SU-DHL-6 (cell line): Measurements from ENCODE around the gene ZNF607.

Source experiments
- H2AFZ ChIP-seq: fragments of 200-600 bp; sonication (generic); 2 replicates; pipeline ENCODE4 v1.6.1; 2014; ENCODE audit warnings: low read depth, mild to moderate bottlenecking, moderate library complexity, mixed read lengths, antibody characterized with exemption, low read length; ENCODE audit not compliant: severe bottlenecking
- H3F3A ChIP-seq: fragments of 200-600 bp; shearing (Covaris generic); 2 replicates; pipeline ENCODE4 v1.6.0; 2016; ENCODE audit warnings: antibody characterized with exemption, mild to moderate bottlenecking; ENCODE audit not compliant: insufficient read depth
- H3K27ac ChIP-seq: fragments of 200-600 bp; sonication (generic); 2 replicates; pipeline ENCODE4 v1.5.1; 2016; ENCODE audit warnings: low read depth, mild to moderate bottlenecking, low read length, moderate library complexity, mixed read lengths
- H3K27me3 ChIP-seq: fragments of 200-600 bp; sonication (generic), shearing (Covaris generic); 2 replicates; pipeline ENCODE4 v1.6.0; 2014; ENCODE audit warnings: mild to moderate bottlenecking, low read length
- H3K36me3 ChIP-seq: fragments of 200-600 bp; sonication (generic); 2 replicates; pipeline ENCODE4 v1.6.1; 2014; ENCODE audit warnings: mild to moderate bottlenecking, low read length, mixed read lengths
- H3K4me2 ChIP-seq: fragments of 300-600, 200-600 bp; shearing (Covaris generic), sonication (generic); 2 replicates; pipeline ENCODE4 v1.6.0; 2014; ENCODE audit warnings: low read length, low read depth, mild to moderate bottlenecking; ENCODE audit not compliant: poor library complexity, severe bottlenecking
- H3K4me3 ChIP-seq: fragments of 200-600 bp; sonication (generic); 2 replicates; pipeline ENCODE4 v1.5.1; 2014; ENCODE audit warnings: antibody characterized with exemption, low read length, mild to moderate bottlenecking, mixed read lengths; ENCODE audit not compliant: insufficient read depth, poor library complexity, severe bottlenecking
- H3K79me2 ChIP-seq: fragments of 200-600 bp; sonication (generic); 2 replicates; pipeline ENCODE4 v1.6.1; 2014; ENCODE audit warnings: mild to moderate bottlenecking, low read length, moderate library complexity; ENCODE audit not compliant: insufficient read depth
- H3K9ac ChIP-seq: fragments of 200-600 bp; sonication (generic); 2 replicates; pipeline ENCODE4 v1.7.0; 2014; ENCODE audit warnings: mild to moderate bottlenecking, low read length
- H3K9me2 ChIP-seq: fragments of 200-600 bp; sonication (generic); replicated peaks from 2 replicates; pipeline ENCODE4 v1.6.1; 2014; ENCODE audit warnings: low read length; ENCODE audit not compliant: insufficient read depth
- H3K9me3 ChIP-seq: fragments of 200-600 bp; sonication (generic); 2 replicates; pipeline ENCODE4 v1.6.1; 2014; ENCODE audit warnings: low read length, mixed read lengths; ENCODE audit not compliant: insufficient read depth
- H4K20me1 ChIP-seq: fragments of 200-600 bp; sonication (generic); 2 replicates; pipeline ENCODE4 v1.6.1; 2014; ENCODE audit warnings: low read depth, mild to moderate bottlenecking, antibody characterized with exemption, low read length, moderate library complexity, mixed read lengths
- CTCF ChIP-seq: fragments of 200-600 bp; sonication (generic); IDR thresholded peaks from one replicate; pipeline ENCODE4 v1.5.1; 2017; ENCODE audit warnings: antibody characterized with exemption, mild to moderate bottlenecking, low read length, moderate library complexity; ENCODE audit not compliant: insufficient read depth, poor library complexity, severe bottlenecking
- EZH2phosphoT487 ChIP-seq: fragments of 200-600 bp; sonication (generic), shearing (Covaris generic); conservative IDR thresholded peaks from 2 replicates; pipeline ENCODE4 v1.6.1; 2018; ENCODE audit warnings: mild to moderate bottlenecking, antibody characterized with exemption, low read length, moderate library complexity, mixed read lengths

ZNF607 gene

DNA sequence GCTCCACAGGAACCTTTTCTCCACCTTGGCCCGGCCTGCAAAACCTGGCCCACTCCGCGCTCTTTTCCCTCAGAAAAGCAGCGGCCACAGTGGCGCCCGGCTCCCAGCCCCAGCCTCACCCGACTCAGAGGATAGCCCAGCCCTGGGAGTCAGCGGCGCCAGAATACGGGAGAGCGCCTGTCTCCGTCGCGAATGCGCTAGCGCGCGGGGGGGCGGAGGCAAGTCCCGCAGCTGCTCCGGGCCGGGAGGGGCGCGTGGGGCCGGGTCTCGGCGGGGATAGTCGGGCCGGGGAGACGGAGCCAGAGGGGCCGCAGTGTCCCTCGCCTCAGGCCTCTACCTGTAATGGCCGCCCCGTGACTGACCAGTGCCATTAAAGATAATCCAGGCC lies 64.3 kb downstream of the ZNF607 start, which contains the start of gene ZFP30:
Gene ZFP30, minus strand, starts transcription at position 165 of the 388 bp plus-strand sequence. CDS start 7,643 bp downstream, outside the sequence.
- no peaks in the 10 kb centered on the region for H3K9me3 ChIP-seq
- 0 out of 2 replicates have a peak, but pooled peaks cover 3% of the 10 kb centered on the region for H3K36me3 ChIP-seq
- no peaks in the 10 kb centered on the region for H4K20me1 ChIP-seq
- peak within 1 kb of the TSS; percentile 41 for H3K27ac ChIP-seq
- peak within 1 kb of the TSS; percentile 67 for H3K9ac ChIP-seq
- TF ChIP-seq CTCF (no peak), EZH2phosphoT487 (no peak)
- H3K27me3 ChIP-seq: no peaks in the 10 kb centered on the region
- H3K4me3 ChIP-seq: peak within 1 kb of the TSS; percentile 63
- H3F3A ChIP-seq: peaks cover 15% of the 10 kb centered on the region; the same call in 1 of the 2 replicates
- H3K79me2 ChIP-seq: peaks cover 35% of the 10 kb centered on the region
- no peaks in the 10 kb centered on the region for H3K9me2 ChIP-seq
- peak within 1 kb of the TSS; percentile 98 for H2AFZ ChIP-seq
- peak within 1 kb of the TSS; percentile 91 for H3K4me2 ChIP-seq

GRCh38 chr19:37654629-37655300 lies 64.8 kb downstream of the ZNF607 start:
- no peaks in the 10 kb centered on the region for H3K9me2 ChIP-seq
- peak overlapping the region; percentile 63 for H3K4me3 ChIP-seq
- no peaks in the 10 kb centered on the region for H3K27me3 ChIP-seq
- peak overlapping the region; percentile 98 for H2AFZ ChIP-seq
- peak overlapping the region; percentile 41 for H3K27ac ChIP-seq
- H3F3A ChIP-seq: peaks cover 15% of the 10 kb centered on the region; the same call in 1 of the 2 replicates
- peak overlapping the region; percentile 67 for H3K9ac ChIP-seq
- H3K9me3 ChIP-seq: no peaks in the 10 kb centered on the region
- peaks cover 3% of the 10 kb centered on the region; the same call in 1 of the 2 replicates for H3K36me3 ChIP-seq
- H3K4me2 ChIP-seq: peak overlapping the region; percentile 91
- H3K79me2 ChIP-seq: peaks cover 40% of the 10 kb centered on the region
- TF ChIP-seq CTCF (no peak), EZH2phosphoT487 (no peak)
- no peaks in the 10 kb centered on the region for H4K20me1 ChIP-seq

DNA sequence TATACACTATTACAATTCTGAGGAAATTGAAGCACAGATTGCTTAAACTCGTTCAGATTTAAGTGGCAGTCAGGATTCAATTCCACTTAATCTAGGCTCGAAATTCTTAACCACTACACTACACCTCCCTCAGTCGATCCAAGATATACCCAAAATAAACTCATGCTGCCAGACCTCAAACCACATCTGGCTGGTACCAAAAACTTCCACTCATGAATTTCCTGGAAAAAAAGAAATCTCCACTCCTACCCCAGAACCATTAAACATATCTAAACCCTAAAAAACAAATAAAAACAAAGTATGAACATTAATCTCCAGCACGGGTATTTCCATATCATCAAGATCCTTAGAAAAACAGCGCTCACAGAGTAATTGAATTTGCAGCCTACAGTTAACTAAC lies 65.4 kb downstream of the ZNF607 start:
- Histone ChIP-seq H4K20me1 (no peaks in the 10 kb centered on the region), H2AFZ (peak overlapping the region; percentile 98), H3K4me3 (peak overlapping the region; percentile 63), H3K9me2 (no peaks in the 10 kb centered on the region), H3K36me3 (peaks cover 6% of the 10 kb centered on the region; the same call in 1 of the 2 replicates), H3K79me2 (peaks cover 44% of the 10 kb centered on the region), H3K4me2 (peak overlapping the region; percentile 91), H3K27ac (0 out of 2 replicates have a peak overlapping the region, but pooled peaks have one; percentile 13), H3K27me3 (no peaks in the 10 kb centered on the region), H3K9me3 (no peaks in the 10 kb centered on the region), H3K9ac (peak overlapping the region; percentile 67), H3F3A (peaks cover 15% of the 10 kb centered on the region; the same call in 1 of the 2 replicates)
- TF ChIP-seq CTCF (no peak), EZH2phosphoT487 (no peak)
